ENCODE results near the gene VSIG2.

Gene VSIG2

GRCh38 chr11:124748481-124749343 is 3.3 kb downstream of the VSIG2 start:
- no peak for DNase-seq (ENCODE audit: low read depth)

- DNase-seq (ENCODE audit: low read depth): no peak
Measured at GRCh38 chr11:124748100-124748418, 4.0 kb downstream of the VSIG2 start.

GRCh38 chr11:124747406-124748099 is 4.5 kb downstream of the VSIG2 start:
- no peak for DNase-seq (ENCODE audit: low read depth)

- peak; percentile 62 for DNase-seq (ENCODE audit: low read depth)
Measured at GRCh38 chr11:124746621-124747243, 5.3 kb downstream of the VSIG2 start.

GRCh38 chr11:124745835-124746620 is 6.0 kb downstream of the VSIG2 start:
- no peak for DNase-seq (ENCODE audit: low read depth)

- no peak for DNase-seq (ENCODE audit: low read depth)
Measured at GRCh38 chr11:124745270-124745834, 6.7 kb downstream of the VSIG2 start.

GRCh38 chr11:124743050-124743449 is 9.0 kb downstream of the VSIG2 start:
- DNase-seq (ENCODE audit: low read depth): no peak

GRCh38 chr11:124742555-124742954 is 9.5 kb downstream of the VSIG2 start:
- no peak for DNase-seq (ENCODE audit: low read depth)

- no peak for DNase-seq (ENCODE audit: low read depth)
Measured at GRCh38 chr11:124740277-124740882, 11.7 kb downstream of the VSIG2 start.

- DNase-seq (ENCODE audit: low read depth): peak; percentile 64
Measured at GRCh38 chr11:124739479-124740276, 12.4 kb downstream of the VSIG2 start, which contains the start of gene NRGN. Gene NRGN, plus strand, starts transcription at chr11:124739942. Its CDS starts 143 bp downstream, at chr11:124740085.

- no peak for DNase-seq (ENCODE audit: low read depth)
Measured at GRCh38 chr11:124738713-124739478, 13.2 kb downstream of the VSIG2 start.

GRCh38 chr11:124737638-124738305 is 14.3 kb downstream of the VSIG2 start:
- no peak for DNase-seq (ENCODE audit: low read depth)

- DNase-seq (ENCODE audit: low read depth): no peak
Measured at GRCh38 chr11:124736736-124737135, 15.3 kb downstream of the VSIG2 start.

- no peak for DNase-seq (ENCODE audit: low read depth)
Measured at GRCh38 chr11:124732230-124732629, 19.8 kb downstream of the VSIG2 start.

GRCh38 chr11:124729571-124729970 is 22.5 kb downstream of the VSIG2 start:
- no peak for DNase-seq (ENCODE audit: low read depth)

- DNase-seq (ENCODE audit: low read depth): no peak
Measured at GRCh38 chr11:124728134-124728533, 23.9 kb downstream of the VSIG2 start.

GRCh38 chr11:124727474-124727873 is 24.6 kb downstream of the VSIG2 start:
- DNase-seq (ENCODE audit: low read depth): no peak

GRCh38 chr11:124725719-124726105 is 26.3 kb downstream of the VSIG2 start:
- no peak for DNase-seq (ENCODE audit: low read depth)
